OCI-M2 (cell line): Measurements from ENCODE around the gene IL19.
"Not testable (repeated sequence)": the region's sequence is repeated elsewhere in the genome, so short reads cannot be mapped to it uniquely, and the experiment has no call there.

Experiments
- DNase-seq: peaks from one replicate; lab custom pipeline; 2025; ENCODE audit not compliant: unreplicated experiment; lab: John Stamatoyannopoulos, UW

The IL19 gene

DNA sequence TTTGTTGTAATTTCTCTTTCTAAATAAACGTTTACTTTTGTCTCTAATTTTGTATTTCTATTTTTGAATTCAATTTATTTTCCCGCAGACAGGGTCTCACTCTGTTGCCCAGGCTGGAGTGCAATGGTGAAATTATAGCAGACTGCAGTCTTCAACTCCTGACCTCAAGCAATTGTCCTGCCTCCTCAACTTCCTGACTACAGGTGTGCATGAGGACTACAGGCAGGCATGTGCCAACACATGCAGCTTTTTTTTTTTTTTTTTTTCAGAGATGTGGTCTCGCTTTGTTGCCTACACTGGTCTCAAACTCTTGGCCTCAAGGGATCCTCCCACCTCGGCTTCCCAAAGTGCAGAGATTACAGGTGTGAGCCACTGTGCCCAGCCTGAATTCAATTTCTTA, 58.2 kb downstream of the IL19 start:
- DNase-seq, result no peak

DNA sequence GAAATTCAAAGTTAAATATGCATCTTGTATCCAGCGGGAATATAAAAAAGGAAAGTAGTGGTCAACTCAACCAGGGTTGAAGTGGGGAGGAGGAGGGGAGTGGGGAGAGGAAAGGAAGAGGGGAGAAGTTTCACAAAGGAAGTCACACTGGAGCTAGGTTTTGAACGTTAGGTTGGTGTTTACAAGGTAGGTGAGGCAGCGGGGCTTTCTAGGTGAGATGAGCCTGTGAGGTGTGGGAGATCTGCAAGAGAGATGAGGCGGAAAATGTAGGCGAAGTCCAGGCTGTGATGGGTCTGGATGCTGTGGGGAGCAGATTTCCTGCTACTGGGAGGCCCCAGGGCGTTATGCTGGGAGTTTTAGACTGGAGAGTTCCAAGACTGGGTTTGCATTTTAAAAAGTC, 58.7 kb downstream of the IL19 start:
- no peak for DNase-seq

DNA sequence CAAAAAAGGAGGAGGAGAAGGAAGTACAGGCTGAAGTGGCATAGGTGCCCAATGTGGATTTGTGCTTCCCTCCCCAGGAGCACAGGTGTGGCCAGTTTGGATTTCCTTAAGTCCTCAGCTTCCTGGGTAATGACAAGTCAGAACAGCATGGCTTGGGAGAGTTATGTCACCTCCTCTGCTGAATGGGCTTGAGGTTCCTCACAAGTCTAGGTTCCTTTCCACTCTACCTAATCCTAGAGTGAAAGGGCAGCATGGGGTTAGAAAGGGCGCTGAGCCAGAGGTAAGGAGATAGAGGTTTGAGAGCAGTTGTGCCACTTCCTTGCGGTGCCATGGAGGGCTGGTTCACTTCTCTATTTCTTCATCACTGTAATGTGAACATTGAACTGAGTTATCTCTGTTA, 59.3 kb downstream of the IL19 start:
- no peak for DNase-seq

DNA sequence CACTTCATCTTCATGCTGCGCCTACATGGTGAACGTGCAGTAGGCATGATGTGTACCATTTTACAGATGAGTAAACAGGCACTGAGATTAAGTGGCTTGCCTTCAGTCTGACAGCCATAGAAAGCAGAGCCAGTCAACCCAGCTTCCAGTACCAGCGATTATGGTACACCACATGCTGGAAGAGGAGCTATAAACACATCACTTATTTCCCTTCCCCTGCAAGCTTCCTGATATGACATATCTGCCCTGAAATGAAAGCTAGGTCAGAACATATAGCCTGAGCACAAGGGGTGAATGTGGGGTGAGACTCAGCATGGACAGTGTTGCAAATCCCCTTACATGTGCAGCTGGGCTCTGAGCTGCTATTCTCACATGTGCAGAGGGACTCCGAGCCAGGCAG, 61.1 kb downstream of the IL19 start:
- DNase-seq, result no peak

DNA sequence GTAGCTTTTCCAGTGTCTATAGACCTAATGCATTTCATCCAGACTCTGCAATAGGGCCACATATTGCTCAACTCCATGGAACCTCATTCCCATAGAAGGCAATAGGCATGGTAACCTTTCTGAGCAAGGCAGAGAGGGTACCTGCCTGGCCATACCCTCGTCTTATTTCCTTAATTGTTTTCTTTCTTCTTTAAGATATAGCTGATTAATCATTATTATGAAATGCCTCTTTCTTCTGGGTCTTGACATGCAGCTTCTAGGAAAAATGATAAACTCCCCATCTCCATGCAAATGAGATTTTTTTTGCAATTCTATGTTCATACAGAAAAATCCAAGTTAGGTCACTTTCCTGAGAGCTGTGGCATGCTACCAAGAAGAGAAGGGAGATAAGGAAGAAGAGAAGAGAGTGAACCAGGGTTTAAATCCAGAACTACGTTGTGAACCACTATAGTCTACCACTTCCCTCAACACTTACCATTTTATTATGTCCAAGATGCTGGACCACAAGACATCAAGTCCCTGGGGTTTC, 61.8 kb downstream of the IL19 start:
- DNase-seq, result no peak

DNA sequence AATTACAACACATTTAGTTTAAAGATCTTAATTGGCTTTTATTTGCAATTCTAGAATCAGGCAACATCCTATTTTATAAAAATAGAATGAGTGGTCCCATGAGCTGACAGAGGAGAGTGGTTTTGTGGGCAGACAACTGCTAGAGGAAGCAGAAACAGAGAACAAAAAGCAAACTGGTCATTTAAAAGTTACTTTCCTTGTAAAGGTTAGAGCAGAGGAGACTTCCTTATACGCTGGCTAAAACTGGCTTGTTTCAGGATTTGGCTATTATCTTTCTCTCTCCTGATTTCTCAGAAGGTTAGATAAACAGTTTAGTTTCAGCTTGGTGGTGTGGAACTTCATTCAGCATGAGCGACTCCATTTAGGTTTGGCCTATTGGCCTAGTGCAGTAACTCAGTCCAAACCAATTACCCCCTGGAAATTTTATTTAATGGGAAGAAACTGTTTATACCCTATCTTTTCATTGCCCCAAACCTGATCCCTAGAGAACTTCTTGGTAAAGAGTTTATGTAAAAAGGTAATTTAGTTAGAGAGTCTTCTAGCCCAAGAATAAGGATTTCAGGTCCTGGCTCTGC, 62.6 kb downstream of the IL19 start:
- no peak for DNase-seq

DNA sequence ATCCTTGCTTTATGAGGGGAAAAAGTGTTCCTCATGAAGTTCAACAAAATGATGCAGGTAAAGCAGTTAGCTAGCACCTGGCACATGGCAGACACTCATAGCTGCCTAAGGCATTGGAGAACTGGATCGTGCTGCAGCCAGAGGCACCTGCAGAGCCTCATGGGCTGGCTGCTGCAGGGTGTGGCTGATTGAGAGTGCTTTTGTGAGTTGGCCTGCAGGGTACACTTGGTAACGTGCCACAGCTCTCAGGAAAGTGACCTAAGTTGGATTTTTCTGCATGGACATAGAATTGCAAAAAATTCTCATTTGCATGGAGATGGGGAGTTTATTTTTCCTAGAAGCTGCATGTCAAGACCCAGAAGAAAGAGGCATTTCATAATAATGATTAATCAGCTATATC, 63.2 kb downstream of the IL19 start:
- DNase-seq, result no peak

DNA sequence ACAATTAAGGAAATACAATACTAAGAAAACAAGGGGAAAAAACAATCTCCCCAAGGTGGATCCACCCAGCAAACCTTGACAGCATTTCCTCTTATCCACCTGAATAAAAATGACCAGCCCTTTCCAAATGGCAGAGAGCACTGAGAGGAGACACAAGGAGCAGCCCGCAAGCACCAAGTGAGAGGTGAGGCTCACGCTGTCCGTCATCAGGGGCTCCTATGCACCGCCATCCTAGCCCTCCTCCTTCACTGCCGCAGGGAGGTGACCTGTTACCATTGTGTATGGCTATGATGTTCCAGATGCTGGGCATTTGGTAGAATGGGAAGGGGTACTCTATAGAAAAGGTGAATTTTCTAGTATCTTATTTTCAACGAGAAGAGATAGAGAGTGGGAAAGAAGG, 63.6 kb downstream of the IL19 start:
- no peak for DNase-seq

DNA sequence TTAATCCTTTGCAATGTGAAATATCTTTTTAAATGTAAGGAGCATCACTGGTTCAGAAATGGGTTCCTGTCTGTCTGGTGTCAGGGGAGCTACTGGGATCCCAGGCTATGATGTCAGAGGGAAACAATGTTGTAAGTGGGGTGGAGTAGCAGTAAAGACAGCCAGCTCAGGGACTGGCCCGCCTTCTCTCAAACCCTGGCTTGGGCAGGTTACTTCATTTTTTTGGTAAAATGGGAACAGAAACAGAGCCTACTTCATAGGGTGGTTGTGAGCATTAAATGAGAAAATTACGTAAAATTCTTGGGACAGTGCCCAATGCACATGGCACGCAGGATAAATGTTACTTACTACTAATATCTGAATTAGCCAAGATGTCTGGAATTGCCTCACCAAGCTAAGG, 64.1 kb downstream of the IL19 start:
- DNase-seq, result no peak

DNA sequence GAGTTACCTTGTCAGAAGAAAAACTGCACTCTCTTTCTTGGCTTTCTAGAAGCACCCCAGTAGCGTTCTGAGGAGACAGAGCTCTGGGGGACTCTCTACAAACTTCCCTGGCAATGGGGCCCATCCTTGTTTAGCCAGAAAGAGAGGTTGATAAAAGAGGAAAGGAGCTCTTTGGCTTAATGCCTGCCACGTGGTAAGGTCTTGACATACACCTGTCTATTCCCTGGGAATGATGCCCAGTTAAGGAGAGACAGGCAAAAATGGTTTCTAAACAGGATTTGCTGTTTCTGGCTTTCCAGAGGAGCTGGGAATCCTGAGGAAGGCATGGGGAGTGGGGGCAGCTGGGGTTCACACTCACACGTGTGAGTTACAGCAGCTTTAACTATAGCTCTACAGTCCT, 64.6 kb downstream of the IL19 start:
- DNase-seq, result no peak

DNA sequence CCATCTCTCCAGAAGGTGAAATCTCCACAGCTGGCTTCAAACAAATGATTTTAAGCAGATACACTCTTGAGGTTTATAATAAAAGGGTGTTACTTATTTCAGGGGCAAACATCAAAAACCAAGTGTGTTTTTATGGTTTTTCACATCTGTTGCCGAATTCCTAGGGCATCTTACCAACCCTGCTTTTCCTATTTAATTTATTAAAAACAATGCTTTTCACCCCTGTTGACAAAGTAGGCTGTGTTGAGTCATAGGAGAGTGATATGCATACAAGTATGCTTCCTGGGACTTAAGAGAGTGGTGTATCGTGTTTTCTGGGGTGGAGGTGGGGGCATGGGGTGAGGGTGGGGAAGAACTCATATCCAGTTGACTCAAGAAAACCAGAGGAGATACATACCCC, 65.5 kb downstream of the IL19 start:
- DNase-seq, result no peak

DNA sequence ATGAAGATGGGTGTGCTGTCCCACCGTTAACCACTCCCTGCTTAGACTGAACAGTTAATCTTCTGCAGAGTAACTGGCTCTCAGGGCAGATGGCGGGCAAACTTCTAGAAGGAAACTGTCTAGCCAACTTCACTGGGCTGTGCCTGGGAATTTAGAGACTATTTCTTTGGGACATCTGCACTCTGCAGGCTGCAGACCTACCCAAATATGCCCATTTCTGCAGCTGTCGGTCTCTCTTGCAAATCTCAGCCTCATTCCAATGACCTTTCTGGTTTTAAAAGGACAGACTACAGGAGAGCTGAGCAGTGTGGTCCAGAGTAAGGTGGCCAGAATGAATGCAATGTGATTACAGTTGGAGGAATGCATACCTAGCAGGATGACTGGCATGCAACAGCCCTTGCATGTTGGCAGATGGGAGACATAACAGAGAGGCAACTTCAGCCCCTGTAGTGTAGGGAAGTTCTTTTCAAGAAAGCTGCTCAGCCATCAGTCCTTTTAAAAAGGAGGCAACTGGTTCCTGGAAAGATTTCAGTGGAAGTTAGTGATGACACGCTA, 68.5 kb downstream of the IL19 start:
- DNase-seq, result no peak

DNA sequence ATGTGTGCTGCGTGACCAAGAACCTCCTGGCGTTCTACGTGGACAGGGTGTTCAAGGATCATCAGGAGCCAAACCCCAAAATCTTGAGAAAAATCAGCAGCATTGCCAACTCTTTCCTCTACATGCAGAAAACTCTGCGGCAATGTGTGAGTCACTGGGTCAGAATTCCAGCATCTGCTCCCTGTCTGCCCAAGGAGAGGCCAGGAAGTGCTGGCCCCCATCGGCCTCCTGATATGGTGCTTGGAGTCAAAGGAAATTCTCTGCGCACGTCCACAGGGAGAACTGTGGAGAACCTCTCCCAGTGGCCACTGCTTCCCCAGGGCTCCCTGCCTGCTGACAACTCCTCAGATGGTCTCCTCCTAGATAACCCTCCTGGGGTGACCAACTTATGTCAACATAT, 69.3 kb downstream of the IL19 start:
- no peak for DNase-seq

DNA sequence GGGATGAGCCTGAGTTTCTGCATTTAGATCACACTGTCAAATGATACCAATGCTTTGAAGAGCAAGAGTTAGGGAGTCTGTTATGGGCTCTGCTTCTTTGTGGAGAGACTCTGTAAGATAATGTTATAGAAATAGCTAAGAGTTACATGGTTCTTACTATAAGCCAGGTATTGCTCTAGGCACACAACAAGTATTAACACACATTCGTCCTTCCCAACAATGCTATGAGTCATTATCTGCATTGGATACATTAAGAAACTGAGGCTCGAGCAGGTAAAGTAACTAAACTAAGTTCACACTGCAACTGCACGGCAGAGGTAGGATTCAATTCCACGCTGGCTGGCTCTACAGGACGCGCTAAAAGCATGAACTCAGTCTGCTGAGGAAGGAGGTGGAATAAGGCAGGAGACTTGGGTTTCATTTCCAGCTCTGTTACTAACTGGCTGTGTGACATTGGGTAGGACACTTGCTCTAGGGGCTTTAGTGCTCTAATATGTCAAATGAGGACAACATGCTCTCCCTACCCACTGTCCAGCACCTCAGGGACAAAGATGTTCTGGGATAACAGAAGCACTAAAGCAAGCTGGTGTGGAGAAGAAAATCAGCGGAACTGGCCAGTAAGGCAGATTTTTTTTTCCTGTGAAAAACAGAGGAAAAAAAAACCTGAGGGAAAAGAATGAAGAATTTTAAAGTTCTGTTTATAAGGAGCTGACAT, 71.2 kb downstream of the IL19 start:
- no peak for DNase-seq

DNA sequence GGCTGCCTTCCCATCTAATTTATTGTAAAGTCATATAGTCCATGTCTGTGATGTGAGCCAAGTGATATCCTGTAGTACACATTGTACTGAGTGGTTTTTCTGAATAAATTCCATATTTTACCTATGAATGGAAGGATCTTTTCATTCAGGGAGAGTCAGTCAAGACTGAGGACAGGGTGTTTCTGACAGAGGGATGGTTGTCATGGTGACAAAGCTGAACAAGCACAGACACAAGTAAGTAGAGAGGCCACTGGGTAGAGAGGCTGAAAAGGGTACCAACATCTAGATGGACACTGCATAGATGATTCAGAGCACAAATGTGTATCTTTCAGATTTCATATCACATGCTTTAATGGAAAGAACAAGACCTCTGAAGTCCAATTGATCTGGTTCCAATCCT, 72.3 kb downstream of the IL19 start:
- no peak for DNase-seq

DNA sequence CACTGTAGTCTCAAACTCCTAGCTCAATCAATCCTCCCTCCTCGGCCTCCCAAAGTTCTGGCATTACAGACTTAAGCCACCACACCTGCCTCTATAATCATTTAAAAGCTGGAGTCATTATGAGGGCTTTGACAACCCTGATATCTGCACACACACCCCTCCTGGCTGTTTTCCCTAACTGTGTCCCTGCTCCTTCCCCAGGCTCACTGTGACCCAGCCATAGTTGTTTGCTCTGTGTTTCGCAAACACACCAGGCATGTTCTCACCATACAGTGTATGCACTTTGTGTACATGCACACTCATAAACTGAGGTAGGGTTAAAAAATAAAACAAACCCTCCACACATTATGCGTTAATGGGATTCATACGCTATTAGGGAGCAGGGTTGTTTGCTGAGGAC, 73.1 kb downstream of the IL19 start:
- no peak for DNase-seq

DNA sequence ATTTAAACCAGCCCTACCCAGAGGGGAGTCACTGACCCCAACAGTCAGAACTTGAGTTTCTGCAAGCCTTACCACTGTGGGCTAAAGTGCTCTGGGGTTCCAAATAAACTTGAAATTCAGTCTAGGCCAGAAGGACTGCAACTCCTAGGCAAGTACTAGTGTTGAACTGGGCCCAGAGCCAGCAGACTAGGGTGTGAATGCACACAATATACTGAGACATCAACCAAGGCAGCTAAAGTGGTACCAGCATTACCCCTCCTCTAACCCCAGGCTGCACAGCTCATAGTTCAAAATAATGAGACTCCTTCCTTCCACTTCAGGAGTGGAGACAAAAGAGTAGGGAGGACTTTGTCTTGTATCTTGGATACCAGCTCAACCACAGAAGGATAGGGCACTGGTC, 75.9 kb downstream of the IL19 start:
- no peak for DNase-seq

DNA sequence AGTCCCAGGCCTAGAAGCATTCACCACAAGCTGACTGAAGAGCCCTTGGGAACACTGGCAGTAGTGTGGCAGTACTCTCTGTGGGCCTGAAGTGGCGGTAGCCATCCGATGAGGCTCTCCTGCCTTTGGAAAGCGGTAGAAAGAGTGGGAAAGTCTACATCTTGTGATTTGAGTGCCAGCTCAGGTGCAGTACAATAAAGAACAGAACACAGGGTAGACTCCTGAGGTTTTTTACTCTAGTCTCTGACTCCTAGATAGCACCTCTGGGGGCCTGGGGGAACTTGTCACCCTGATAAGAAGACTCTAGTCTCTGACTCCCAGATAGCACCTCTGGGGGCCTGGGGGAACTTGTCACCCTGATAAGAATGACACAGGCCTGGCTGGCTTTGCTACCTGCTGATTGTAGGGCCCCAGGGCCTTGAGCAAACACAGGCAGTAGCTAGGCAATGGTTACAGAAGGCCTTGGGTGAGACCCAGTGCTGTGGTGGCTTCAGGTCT, 76.8 kb downstream of the IL19 start:
- no peak for DNase-seq

DNA sequence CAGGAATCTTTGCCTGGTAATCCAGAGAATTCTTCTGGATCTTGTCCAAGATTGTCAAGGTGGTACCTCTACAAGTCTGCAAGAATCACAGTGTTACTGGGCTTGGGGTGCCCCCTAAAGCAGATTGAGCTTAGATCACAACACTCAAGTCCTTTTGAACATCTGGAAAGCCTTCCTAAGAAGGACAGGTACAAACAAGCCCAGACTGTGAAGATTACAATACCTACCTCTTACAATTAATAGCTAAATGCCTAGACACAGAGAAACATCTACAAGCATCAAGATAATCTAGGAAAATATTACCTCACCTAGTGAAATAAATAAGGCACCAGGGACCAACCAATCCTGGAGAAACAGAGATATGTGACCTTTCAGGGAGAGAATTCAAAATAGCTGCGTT, 77.4 kb downstream of the IL19 start:
- DNase-seq, result no peak

DNA sequence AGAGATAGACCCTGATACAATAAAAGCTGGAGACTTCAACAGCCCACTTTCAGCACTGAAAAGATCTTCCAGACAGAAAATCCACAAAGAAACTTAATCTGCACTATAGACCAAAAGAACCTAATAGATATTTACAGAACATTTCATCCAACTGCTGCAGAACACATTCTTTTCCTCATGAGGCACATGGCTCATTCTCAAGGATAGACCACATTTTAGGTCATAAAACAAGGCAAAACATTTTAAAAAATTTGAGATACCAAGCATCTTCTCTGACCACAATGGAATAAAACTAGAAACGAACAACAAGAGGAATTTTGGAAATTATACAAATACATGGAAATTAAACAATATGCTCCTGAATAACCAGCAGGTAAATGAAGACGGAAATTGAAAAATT, 79.8 kb downstream of the IL19 start:
- DNase-seq, result no peak

DNA sequence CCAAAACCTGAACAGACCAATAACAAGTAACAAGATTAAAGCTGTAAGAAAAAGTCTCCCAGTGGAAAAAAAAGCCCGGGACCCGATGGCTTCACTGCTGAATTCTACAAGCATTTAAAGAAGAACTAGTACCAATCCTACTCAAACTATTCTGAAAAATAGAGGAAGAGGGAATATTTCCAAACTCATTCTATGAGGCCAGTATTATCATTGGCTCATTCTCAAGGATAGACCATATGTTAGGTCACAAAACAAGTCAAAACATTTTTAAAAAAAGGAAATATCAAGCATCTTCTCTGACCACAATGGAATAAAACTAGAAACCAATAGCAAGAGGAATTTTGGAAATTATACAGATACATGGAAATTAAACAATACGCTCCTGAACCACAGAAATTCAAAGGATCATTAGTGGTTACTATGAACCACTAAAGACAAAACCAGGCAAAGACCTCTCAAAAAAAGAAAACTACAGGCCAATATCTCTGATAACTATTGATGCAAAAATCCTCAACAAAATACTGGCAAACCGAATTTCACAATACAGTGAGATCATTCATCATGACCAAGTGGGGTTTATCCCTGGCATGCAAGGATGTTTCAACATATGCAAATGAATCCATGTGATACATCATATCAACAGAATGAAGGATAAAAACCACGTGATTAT, 80.9 kb downstream of the IL19 start:
- DNase-seq, result no peak

DNA sequence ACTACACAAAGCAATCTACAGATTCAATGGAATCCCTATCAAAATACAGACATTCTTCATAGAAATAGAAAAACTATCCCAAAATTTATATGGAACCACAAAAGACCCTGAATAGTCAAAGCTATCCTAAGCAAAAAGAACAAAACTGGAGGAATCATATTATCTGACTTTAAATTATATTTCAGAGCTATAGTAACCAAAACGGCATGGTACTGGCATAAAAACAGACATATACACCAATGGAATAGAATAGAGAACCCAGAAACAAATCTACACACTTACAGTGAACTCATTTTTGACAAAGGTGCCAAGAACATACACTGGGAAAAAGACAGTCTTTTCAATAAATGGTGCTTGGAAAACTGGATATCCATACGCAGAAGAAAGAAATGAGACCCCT, 82.1 kb downstream of the IL19 start:
- not testable (repeated sequence) for DNase-seq
